OCI-LY1 (cell line): ENCODE results near the gene PAPOLA.

Experiments used
- CTCF ChIP-seq: fragments of 200-600 bp; sonication (generic), shearing (Covaris generic); IDR thresholded peaks from 2 replicates; pipeline ENCODE4 v1.5.1; 2017; ENCODE audit warnings: mild to moderate bottlenecking, antibody characterized with exemption, low read length, moderate library complexity, mixed read lengths
- EZH2 ChIP-seq: fragments of 200-600 bp; sonication (generic), shearing (Covaris generic); IDR thresholded peaks from 2 replicates; pipeline ENCODE4 v1.8.0; 2017; ENCODE audit warnings: borderline replicate concordance, mixed run types, mild to moderate bottlenecking, antibody characterized with exemption, low read length, moderate library complexity, mixed read lengths

GRCh38 chr14:96568621-96569020 lies 66.4 kb downstream of the PAPOLA start:
- TF ChIP-seq CTCF (no peak), EZH2 (no peak)
